SK-N-SH (cell line): ENCODE measurements around the gene BRICD5. TPM values are rescaled to one million over a fixed set of nuclear protein-coding genes. Genes with fewer than 3 reads are reported as not detected.
A peak's percentile ranks its signal among the peaks of the same experiment; 100 is the strongest.

ENCODE experiments used
- CTCF ChIA-PET: fragments of 300-600, 350-600 bp; formaldehyde crosslinking; extraction: SDS; loops from one replicate; lab custom pipeline; 2021; lab: Yijun Ruan, JAX
- POLR2A ChIA-PET: fragments of 350-600 bp; sonication (Branson Sonifier 250); formaldehyde crosslinking; extraction: SDS; loops from one replicate; lab custom pipeline; 2020; ENCODE audit warnings: antibody characterized with exemption, inconsistent platforms; lab: Yijun Ruan, JAX
- DNase-seq: peaks from one replicate; pipeline ENCODE4 v3.0.0; 2012
- H2AFZ ChIP-seq: fragments of 200-600 bp; sonication (generic); 2 replicates; pipeline ENCODE4 v1.8.1; 2016; ENCODE audit warnings: antibody characterized with exemption, mild to moderate bottlenecking, low read depth
- H3F3A ChIP-seq: fragments of 200-600 bp; sonication (generic); replicated peaks from 2 replicates; pipeline ENCODE3; 2016; ENCODE audit warnings: antibody characterized with exemption, mild to moderate bottlenecking; ENCODE audit not compliant: insufficient read depth
- H3K27ac ChIP-seq, 2 experiments: fragments of 200-500 bp in 1 of 2; fragments of 200-600 bp in 1 of 2; sonication (Bioruptor generic) in 1 of 2; sonication (generic), shearing (Covaris generic) in 1 of 2; 2 replicates each; pipeline versions ENCODE4 v1.5.1 to v1.6.1; 2014 to 2016; ENCODE audit warnings: low read depth in 2 of 2, inconsistent platforms in 1 of 2, low read length in 1 of 2, mild to moderate bottlenecking in 1 of 2, mixed read lengths in 1 of 2
- H3K27me3 ChIP-seq: fragments of 200-600 bp; sonication (generic), shearing (Covaris generic); 2 replicates; pipeline ENCODE4 v1.6.1; 2016; ENCODE audit warnings: mixed run types; ENCODE audit not compliant: insufficient read depth
- H3K36me3 ChIP-seq, 2 experiments: fragments of 200-500 bp in 1 of 2; fragments of 200-600 bp in 1 of 2; sonication (Bioruptor generic) in 1 of 2; sonication (generic) in 1 of 2; replicated peaks in 1 of 2; 2 replicates each; pipeline versions ENCODE3 to v1.5.1; 2014 to 2016; ENCODE audit warnings: low read length in 1 of 2, mild to moderate bottlenecking in 1 of 2; ENCODE audit not compliant: insufficient read depth in 2 of 2, control insufficient read depth in 1 of 2
- H3K4me1 ChIP-seq, 2 experiments: fragments of 200-500 bp in 1 of 2; fragments of 200-600 bp in 1 of 2; sonication (Bioruptor generic) in 1 of 2; sonication (generic), shearing (Covaris generic) in 1 of 2; 2 replicates each; pipeline versions ENCODE4 v1.5.1 to v1.6.1; 2014 to 2016; ENCODE audit warnings: low read depth in 1 of 2, low read length in 1 of 2, mixed run types in 1 of 2; ENCODE audit not compliant: insufficient read depth in 2 of 2, control insufficient read depth in 1 of 2
- H3K4me2 ChIP-seq: fragments of 200-600 bp; sonication (generic), shearing (Covaris generic); 2 replicates; pipeline ENCODE4 v1.6.1; 2017; ENCODE audit warnings: mixed run types
- H3K4me3 ChIP-seq, 2 experiments: fragments of 200-500 bp in 1 of 2; fragments of 200-600 bp in 1 of 2; sonication (Bioruptor generic) in 1 of 2; sonication (generic), shearing (Covaris generic) in 1 of 2; 2 replicates each; pipeline versions ENCODE4 v1.5.1 to v1.8.1; 2014 to 2016; ENCODE audit warnings: low read depth in 2 of 2, inconsistent platforms in 1 of 2, low read length in 1 of 2, mild to moderate bottlenecking in 1 of 2, mixed read lengths in 1 of 2, moderate library complexity in 1 of 2
- H3K79me2 ChIP-seq: fragments of 200-600 bp; sonication (generic); 2 replicates; pipeline ENCODE4 v1.8.1; 2017; ENCODE audit warnings: mild to moderate bottlenecking; ENCODE audit not compliant: insufficient read depth
- H3K9ac ChIP-seq: fragments of 200-600 bp; sonication (generic); 2 replicates; pipeline ENCODE4 v1.6.1; 2017; ENCODE audit warnings: mixed run types
- H3K9me2 ChIP-seq: fragments of 200-600 bp; sonication (generic); 2 replicates; pipeline ENCODE4 v1.6.1; 2017; ENCODE audit warnings: mixed run types
- H3K9me3 ChIP-seq: fragments of 200-600 bp; sonication (generic); 2 replicates; pipeline ENCODE4 v1.6.1; 2017; ENCODE audit warnings: mixed run types, mild to moderate bottlenecking, moderate library complexity
- H4K20me1 ChIP-seq: fragments of 200-600 bp; sonication (generic); 2 replicates; pipeline ENCODE4 v1.6.1; 2017; ENCODE audit warnings: mild to moderate bottlenecking, mixed run types; ENCODE audit not compliant: insufficient read depth
- CHD2 ChIP-seq: fragments of 150-350 bp; IDR thresholded peaks from 2 replicates; pipeline ENCODE4 v1.6.1; 2018; ENCODE audit warnings: low read length; ENCODE audit not compliant: partially characterized antibody
- ELF1 ChIP-seq: IDR thresholded peaks from 2 replicates; pipeline ENCODE4 v1.4.0; 2012
- FOXJ3 ChIP-seq: sonication (generic); formaldehyde crosslinking; IDR thresholded peaks from 2 replicates; pipeline ENCODE4 v1.5.1; 2020; ENCODE audit warnings: mild to moderate bottlenecking, missing genetic modification reagents
- FOXM1 ChIP-seq: IDR thresholded peaks from 2 replicates; pipeline ENCODE4 v1.4.0; 2012; ENCODE audit warnings: low read depth, mild to moderate bottlenecking
- GABPA ChIP-seq: IDR thresholded peaks from 2 replicates; pipeline ENCODE4 v1.4.0; 2012; ENCODE audit warnings: low read depth, mild to moderate bottlenecking
- GATA2 ChIP-seq: sonication (generic); formaldehyde crosslinking; IDR thresholded peaks from 2 replicates; pipeline ENCODE4 v1.5.0; 2020; ENCODE audit warnings: mild to moderate bottlenecking, missing genetic modification reagents
- IRF3 ChIP-seq: fragments of 150-350 bp; IDR thresholded peaks from 2 replicates; pipeline ENCODE4 v1.6.1; 2016; ENCODE audit warnings: mild to moderate bottlenecking, low read depth, low read length
- JUND ChIP-seq: IDR thresholded peaks from 2 replicates; pipeline ENCODE4 v1.4.0; 2012
- MEF2A ChIP-seq: IDR thresholded peaks from 2 replicates; pipeline ENCODE4 v1.4.0; 2012; ENCODE audit warnings: low read depth, borderline replicate concordance
- MXI1 ChIP-seq: IDR thresholded peaks from 2 replicates; pipeline ENCODE4 v1.6.1; 2012; ENCODE audit warnings: mild to moderate bottlenecking, low read depth, low read length, improper control_type of control experiment
- NFIC ChIP-seq: IDR thresholded peaks from 2 replicates; pipeline ENCODE4 v1.4.0; 2012; ENCODE audit warnings: borderline replicate concordance
- NRF1 ChIP-seq: IDR thresholded peaks from 2 replicates; pipeline ENCODE4 v1.6.1; 2012; ENCODE audit warnings: low read depth, mild to moderate bottlenecking, low read length
- POLR2AphosphoS5 ChIP-seq: IDR thresholded peaks from 2 replicates; pipeline ENCODE4 v1.6.1; 2012; ENCODE audit warnings: low read depth, low read length
- RAD21 ChIP-seq: IDR thresholded peaks from 2 replicates; pipeline ENCODE4 v1.6.1; 2012; ENCODE audit warnings: mild to moderate bottlenecking, low read length
- RXRA ChIP-seq: IDR thresholded peaks from 2 replicates; pipeline ENCODE4 v1.4.0; 2012; ENCODE audit warnings: low read depth, mild to moderate bottlenecking, borderline replicate concordance
- SIN3A ChIP-seq: IDR thresholded peaks from 2 replicates; pipeline ENCODE4 v1.6.1; 2012; ENCODE audit warnings: low read depth, mild to moderate bottlenecking, low read length, moderate library complexity, borderline replicate concordance
- TCF12 ChIP-seq: IDR thresholded peaks from 2 replicates; pipeline ENCODE4 v1.4.0; 2012
- TEAD4 ChIP-seq: IDR thresholded peaks from 2 replicates; pipeline ENCODE4 v1.4.0; 2012; ENCODE audit warnings: mild to moderate bottlenecking, borderline replicate concordance; ENCODE audit not compliant: insufficient read depth
- YY1 ChIP-seq: IDR thresholded peaks from 2 replicates; pipeline ENCODE4 v1.4.0; 2012; ENCODE audit warnings: low read depth, mild to moderate bottlenecking
- WGBS: methylation state at CpG from one replicate; pipeline ENCODE4 v1.1.6; 2017; ENCODE audit warnings: low lambda C conversion rate; 5-methylcytosine and 5-hydroxymethylcytosine counted together
- polyA plus RNA-seq, 3 experiments: library from polyadenylated mRNA; depleted of rRNA; stranded (reverse); fragments of >200 nt; gene quantifications; 2 replicates each; pipeline ENCODE4 v1.2.3, GENCODE V29; 2012
- TF ChIP-seq, protein P1 (sequence below): fragments of 200-600 bp; sonication (generic); IDR thresholded peaks from 2 replicates; pipeline ENCODE4 v1.6.1; 2017; ENCODE audit warnings: antibody characterized with exemption, mild to moderate bottlenecking, moderate library complexity
- TF ChIP-seq, protein P2 (sequence below): fragments of 150-350 bp; IDR thresholded peaks from 2 replicates; pipeline ENCODE4 v1.6.1; 2017; ENCODE audit warnings: antibody characterized with exemption, low read length, low read depth, borderline replicate concordance
- TF ChIP-seq, protein P3 (sequence below): IDR thresholded peaks from 2 replicates; pipeline ENCODE4 v1.6.1; 2012; ENCODE audit warnings: mild to moderate bottlenecking, low read depth, low read length, moderate library complexity

BRICD5 gene
- polyA plus RNA-seq, 1 of the 3 experiments (the other 2 are of a cell fraction): 2.3 TPM

DNA sequence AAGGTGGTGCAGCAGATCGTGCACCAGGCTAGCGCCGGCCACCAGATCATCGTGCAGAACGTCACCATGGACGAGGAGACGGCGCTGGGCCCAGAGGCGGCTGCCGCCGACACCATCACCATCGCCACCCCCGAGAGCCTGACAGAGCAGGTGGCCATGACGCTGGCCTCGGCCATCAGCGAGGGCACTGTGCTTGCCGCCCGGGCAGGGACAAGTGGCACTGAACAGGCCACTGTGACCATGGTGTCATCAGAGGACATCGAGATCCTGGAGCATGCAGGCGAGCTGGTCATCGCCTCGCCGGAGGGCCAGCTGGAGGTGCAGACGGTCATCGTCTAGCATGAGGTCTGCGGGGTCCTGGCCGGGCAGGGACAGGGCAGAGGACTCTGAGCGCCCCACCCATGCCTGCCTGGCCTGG is 24.6 kb upstream of the BRICD5 start:
- peaks cover 6% of the 10 kb centered on the region for H3F3A ChIP-seq
- DNase-seq: peak; percentile 22
- peaks cover 0 to 53% of the 10 kb centered on the region in 2 experiments for H3K36me3 ChIP-seq
- H2AFZ ChIP-seq: no peak overlapping the region
- no peak overlapping the region for H3K4me2 ChIP-seq
- H3K9me2 ChIP-seq: no peaks in the 10 kb centered on the region
- no peak overlapping the region for H3K27ac ChIP-seq
- H4K20me1 ChIP-seq: no peaks in the 10 kb centered on the region
- TF ChIP-seq YY1 (no peak), GATA2 (CRISPR knock-in tag) (no peak), GABPA (no peak), JUND (no peak), RAD21 (no peak), SIN3A (no peak), FOXJ3 (no peak), TEAD4 (no peak), MXI1 (no peak), MEF2A (no peak), RXRA (no peak)
- TF ChIP-seq, protein P1, sequence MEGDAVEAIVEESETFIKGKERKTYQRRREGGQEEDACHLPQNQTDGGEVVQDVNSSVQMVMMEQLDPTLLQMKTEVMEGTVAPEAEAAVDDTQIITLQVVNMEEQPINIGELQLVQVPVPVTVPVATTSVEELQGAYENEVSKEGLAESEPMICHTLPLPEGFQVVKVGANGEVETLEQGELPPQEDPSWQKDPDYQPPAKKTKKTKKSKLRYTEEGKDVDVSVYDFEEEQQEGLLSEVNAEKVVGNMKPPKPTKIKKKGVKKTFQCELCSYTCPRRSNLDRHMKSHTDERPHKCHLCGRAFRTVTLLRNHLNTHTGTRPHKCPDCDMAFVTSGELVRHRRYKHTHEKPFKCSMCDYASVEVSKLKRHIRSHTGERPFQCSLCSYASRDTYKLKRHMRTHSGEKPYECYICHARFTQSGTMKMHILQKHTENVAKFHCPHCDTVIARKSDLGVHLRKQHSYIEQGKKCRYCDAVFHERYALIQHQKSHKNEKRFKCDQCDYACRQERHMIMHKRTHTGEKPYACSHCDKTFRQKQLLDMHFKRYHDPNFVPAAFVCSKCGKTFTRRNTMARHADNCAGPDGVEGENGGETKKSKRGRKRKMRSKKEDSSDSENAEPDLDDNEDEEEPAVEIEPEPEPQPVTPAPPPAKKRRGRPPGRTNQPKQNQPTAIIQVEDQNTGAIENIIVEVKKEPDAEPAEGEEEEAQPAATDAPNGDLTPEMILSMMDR: no peak
- TF ChIP-seq, protein P2, sequence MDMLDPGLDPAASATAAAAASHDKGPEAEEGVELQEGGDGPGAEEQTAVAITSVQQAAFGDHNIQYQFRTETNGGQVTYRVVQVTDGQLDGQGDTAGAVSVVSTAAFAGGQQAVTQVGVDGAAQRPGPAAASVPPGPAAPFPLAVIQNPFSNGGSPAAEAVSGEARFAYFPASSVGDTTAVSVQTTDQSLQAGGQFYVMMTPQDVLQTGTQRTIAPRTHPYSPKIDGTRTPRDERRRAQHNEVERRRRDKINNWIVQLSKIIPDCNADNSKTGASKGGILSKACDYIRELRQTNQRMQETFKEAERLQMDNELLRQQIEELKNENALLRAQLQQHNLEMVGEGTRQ: no peak
- H3K4me3 ChIP-seq: no peak overlapping the region
- ChIA-PET CTCF (interaction anchor here (0.6 kb wide), 1 partner anchor 16 kb away, joined by 3 read pairs; the partner anchor contains the start of gene ECI1), POLR2A (interaction anchor here (0.5 kb wide), 1 partner anchor 16 kb away, joined by 3 read pairs; no protein-coding TSS in a partner anchor)
- H3K9me3 ChIP-seq: no peaks in the 10 kb centered on the region
- H3K4me1 ChIP-seq: peaks cover 0 to 3% of the 10 kb centered on the region in 2 experiments; a peak in 1 of 4 replicates
- WGBS: 94% methylated on average over 28 of the region's 28 CpGs
- no peaks in the 10 kb centered on the region for H3K27me3 ChIP-seq
- no peaks in the 10 kb centered on the region for H3K79me2 ChIP-seq
- H3K9ac ChIP-seq: no peak overlapping the region

GRCh38 chr16:2234813-2235170 is 24.1 kb upstream of the BRICD5 start:
- no peak overlapping the region for H3K4me3 ChIP-seq
- H3F3A ChIP-seq: peaks cover 2% of the 10 kb centered on the region
- H3K9me3 ChIP-seq: no peaks in the 10 kb centered on the region
- WGBS: 95% methylated on average over 11 of the region's 18 CpGs
- no peaks in the 10 kb centered on the region for H4K20me1 ChIP-seq
- no peak for DNase-seq
- no peak for TF ChIP-seq NRF1
- no peak for TF ChIP-seq TCF12
- TF ChIP-seq, protein P3, sequence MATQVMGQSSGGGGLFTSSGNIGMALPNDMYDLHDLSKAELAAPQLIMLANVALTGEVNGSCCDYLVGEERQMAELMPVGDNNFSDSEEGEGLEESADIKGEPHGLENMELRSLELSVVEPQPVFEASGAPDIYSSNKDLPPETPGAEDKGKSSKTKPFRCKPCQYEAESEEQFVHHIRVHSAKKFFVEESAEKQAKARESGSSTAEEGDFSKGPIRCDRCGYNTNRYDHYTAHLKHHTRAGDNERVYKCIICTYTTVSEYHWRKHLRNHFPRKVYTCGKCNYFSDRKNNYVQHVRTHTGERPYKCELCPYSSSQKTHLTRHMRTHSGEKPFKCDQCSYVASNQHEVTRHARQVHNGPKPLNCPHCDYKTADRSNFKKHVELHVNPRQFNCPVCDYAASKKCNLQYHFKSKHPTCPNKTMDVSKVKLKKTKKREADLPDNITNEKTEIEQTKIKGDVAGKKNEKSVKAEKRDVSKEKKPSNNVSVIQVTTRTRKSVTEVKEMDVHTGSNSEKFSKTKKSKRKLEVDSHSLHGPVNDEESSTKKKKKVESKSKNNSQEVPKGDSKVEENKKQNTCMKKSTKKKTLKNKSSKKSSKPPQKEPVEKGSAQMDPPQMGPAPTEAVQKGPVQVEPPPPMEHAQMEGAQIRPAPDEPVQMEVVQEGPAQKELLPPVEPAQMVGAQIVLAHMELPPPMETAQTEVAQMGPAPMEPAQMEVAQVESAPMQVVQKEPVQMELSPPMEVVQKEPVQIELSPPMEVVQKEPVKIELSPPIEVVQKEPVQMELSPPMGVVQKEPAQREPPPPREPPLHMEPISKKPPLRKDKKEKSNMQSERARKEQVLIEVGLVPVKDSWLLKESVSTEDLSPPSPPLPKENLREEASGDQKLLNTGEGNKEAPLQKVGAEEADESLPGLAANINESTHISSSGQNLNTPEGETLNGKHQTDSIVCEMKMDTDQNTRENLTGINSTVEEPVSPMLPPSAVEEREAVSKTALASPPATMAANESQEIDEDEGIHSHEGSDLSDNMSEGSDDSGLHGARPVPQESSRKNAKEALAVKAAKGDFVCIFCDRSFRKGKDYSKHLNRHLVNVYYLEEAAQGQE: no peak
- no peak for TF ChIP-seq FOXJ3
- TF ChIP-seq ELF1: no peak
- no peak for TF ChIP-seq GATA2 (CRISPR knock-in tag)
- TF ChIP-seq JUND: no peak
- TF ChIP-seq MEF2A: no peak
- TF ChIP-seq IRF3: no peak
- TF ChIP-seq SIN3A: no peak
- TF ChIP-seq POLR2AphosphoS5: no peak
- no peak for TF ChIP-seq CHD2
- TF ChIP-seq NFIC: no peak
- no peak for TF ChIP-seq FOXM1
- TF ChIP-seq TEAD4: no peak
- TF ChIP-seq, all 33 proteins: peak for 0
- CTCF ChIA-PET: no interaction called here
- Histone ChIP-seq H3K4me2 (no peak overlapping the region), H3K79me2 (no peaks in the 10 kb centered on the region), H2AFZ (no peak overlapping the region), H3K36me3 (peaks cover 0 to 56% of the 10 kb centered on the region in 2 experiments), H3K9me2 (no peaks in the 10 kb centered on the region), H3K4me1 (peaks cover 0 to 3% of the 10 kb centered on the region in 2 experiments; a peak in 1 of 4 replicates), H3K27ac (no peak overlapping the region), H3K27me3 (no peaks in the 10 kb centered on the region), H3K9ac (no peak overlapping the region)
- POLR2A ChIA-PET: interaction anchor here (0.5 kb wide), 1 partner anchor 16 kb away, joined by 3 read pairs; no protein-coding TSS in a partner anchor
